BLaER1 treated with 17β-estradiol and CSF1 and Interleukin-3, amounts not matched to agents 10 nM and 100 nM (cell line): ENCODE results near the gene PPP4R4.
"Not testable (repeated sequence)": the region's sequence is repeated elsewhere in the genome, so short reads cannot be mapped to it uniquely, and the experiment has no call there.

Experiments
- H3K27ac ChIP-seq, 11 experiments: shearing (Covaris generic); formaldehyde crosslinking; 2 replicates each; pipeline ENCODE4 v1.8.1; 2022
- H3K27me3 ChIP-seq, 11 experiments: shearing (Covaris generic); formaldehyde crosslinking; 2 replicates each; pipeline ENCODE4 v1.8.1; 2022
- H3K36me3 ChIP-seq, 11 experiments: shearing (Covaris generic); formaldehyde crosslinking; 2 replicates each; pipeline ENCODE4 v1.8.1; 2022
- H3K4me1 ChIP-seq, 10 experiments: shearing (Covaris generic); formaldehyde crosslinking; 2 replicates each; pipeline ENCODE4 v1.8.1; 2022
- H3K4me2 ChIP-seq, 11 experiments: shearing (Covaris generic); formaldehyde crosslinking; 2 replicates each; pipeline ENCODE4 v1.8.1; 2022
- H3K4me3 ChIP-seq, 10 experiments: shearing (Covaris generic); formaldehyde crosslinking; 2 replicates each; pipeline ENCODE4 v1.8.1; 2022
- H3K9ac ChIP-seq, 11 experiments: shearing (Covaris generic); formaldehyde crosslinking; 2 replicates each; pipeline ENCODE4 v1.8.1; 2022
- H3K9me3 ChIP-seq, 11 experiments: shearing (Covaris generic); formaldehyde crosslinking; replicated peaks in 1 of 11; 2 replicates each; pipeline ENCODE4 v1.8.1; 2022
- H4K20me1 ChIP-seq, 11 experiments: shearing (Covaris generic); formaldehyde crosslinking; 2 replicates each; pipeline ENCODE4 v1.8.1; 2022
- Cebpa-rat ChIP-seq, 11 experiments: shearing (Covaris generic); IDR thresholded peaks; 2 replicates each; pipeline ENCODE4 v1.8.1; 2022

PPP4R4 gene

DNA sequence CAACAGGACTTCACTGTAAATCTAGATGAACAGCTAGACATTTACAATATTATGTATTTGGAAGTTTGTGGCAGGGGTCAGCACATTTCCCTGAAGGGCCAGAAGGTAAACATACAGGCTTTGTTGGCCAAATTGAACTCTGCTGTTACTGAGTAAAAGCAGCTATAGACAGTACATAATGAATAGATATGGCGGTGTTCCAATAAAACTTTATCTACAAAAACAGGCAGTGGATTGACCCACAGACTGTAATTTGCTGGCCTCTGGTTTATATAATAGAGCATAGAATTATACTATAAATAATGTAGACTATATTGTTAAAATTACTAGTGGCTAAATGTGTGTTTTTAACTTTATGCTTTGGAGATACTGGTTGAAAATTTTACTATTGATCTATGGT, 93.2 kb downstream of the PPP4R4 start:
- TF ChIP-seq Cebpa-rat (IDR thresholded peaks at IDR 0.05), result no peak
- H3K4me1 ChIP-seq, result peaks cover 0 to 15% (median 0%) of the 10 kb centered on the region in 10 experiments; a peak in 4 of 20 replicates
- H3K4me3 ChIP-seq, result no peak overlapping the region
- no peak overlapping the region for H3K9ac ChIP-seq
- peaks cover 0 to 16% (median 12%) of the 10 kb centered on the region in 11 experiments; a peak in 15 of 22 replicates for H3K9me3 ChIP-seq
- H4K20me1 ChIP-seq, result no peaks in the 10 kb centered on the region
- H3K4me2 ChIP-seq, result peak overlapping the region in 3 of 11 experiments; percentile 14 to 55 (median 27); a peak in 4 of 22 replicates
- no peaks in the 10 kb centered on the region for H3K27me3 ChIP-seq
- peak overlapping the region in 2 of 11 experiments; percentile 10 to 33; a peak in 1 of 22 replicates for H3K27ac ChIP-seq
- no peaks in the 10 kb centered on the region for H3K36me3 ChIP-seq

GRCh38 chr14:94268582-94268981, 94.5 kb downstream of the PPP4R4 start:
- not testable (repeated sequence) for H3K9me3 ChIP-seq, H3K36me3 ChIP-seq, H3K9ac ChIP-seq, H4K20me1 ChIP-seq, H3K27me3 ChIP-seq, H3K27ac ChIP-seq, H3K4me3 ChIP-seq, H3K4me2 ChIP-seq
- peaks cover 0 to 15% (median 0%) of the 10 kb centered on the region in 10 experiments; a peak in 4 of 20 replicates for H3K4me1 ChIP-seq

DNA sequence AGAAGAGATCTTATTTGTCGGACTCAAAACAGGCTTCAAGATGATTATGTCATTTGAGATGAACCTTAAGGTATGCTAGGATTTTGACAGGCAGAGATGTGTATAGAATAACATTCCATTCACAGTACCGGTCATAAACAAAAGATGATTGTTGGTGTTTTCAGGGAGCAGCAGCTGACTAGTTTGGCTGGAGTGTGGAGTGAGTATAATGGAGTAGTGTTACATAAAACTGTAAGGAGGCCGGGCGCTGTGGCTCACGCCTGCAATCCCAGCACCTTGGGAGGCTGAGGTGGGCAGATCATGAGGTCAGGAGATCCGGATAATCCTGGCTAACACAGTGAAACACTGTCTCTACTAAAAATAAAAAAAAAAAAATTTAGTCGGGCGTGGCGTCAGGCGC, 95.0 kb downstream of the PPP4R4 start:
- no peak for TF ChIP-seq Cebpa-rat (IDR thresholded peaks at IDR 0.05)
- H4K20me1 ChIP-seq, result no peaks in the 10 kb centered on the region
- H3K27me3 ChIP-seq, result no peaks in the 10 kb centered on the region
- no peak overlapping the region for H3K4me2 ChIP-seq
- peaks cover 0 to 15% (median 0%) of the 10 kb centered on the region in 10 experiments; a peak in 4 of 20 replicates for H3K4me1 ChIP-seq
- no peaks in the 10 kb centered on the region for H3K9me3 ChIP-seq
- H3K9ac ChIP-seq, result no peak overlapping the region
- H3K4me3 ChIP-seq, result no peak overlapping the region
- no peak overlapping the region for H3K27ac ChIP-seq
- no peaks in the 10 kb centered on the region for H3K36me3 ChIP-seq

GRCh38 chr14:94276898-94277561, 102.9 kb downstream of the PPP4R4 start:
- not testable (repeated sequence) for H3K9me3 ChIP-seq, H3K9ac ChIP-seq, H4K20me1 ChIP-seq, H3K27ac ChIP-seq, H3K4me1 ChIP-seq, H3K36me3 ChIP-seq, H3K27me3 ChIP-seq, H3K4me3 ChIP-seq
- H3K4me2 ChIP-seq, result 0 out of 22 replicates have a peak overlapping the region, but pooled peaks of 1 of the 11 experiments have one; percentile 13

- no peak for TF ChIP-seq Cebpa-rat (IDR thresholded peaks at IDR 0.05)
- H3K27ac ChIP-seq, result no peak overlapping the region
- H4K20me1 ChIP-seq, result no peaks in the 10 kb centered on the region
- H3K4me2 ChIP-seq, result no peak overlapping the region
- no peaks in the 10 kb centered on the region for H3K9me3 ChIP-seq
- H3K36me3 ChIP-seq, result no peaks in the 10 kb centered on the region
- H3K9ac ChIP-seq, result no peak overlapping the region
- no peak overlapping the region for H3K4me3 ChIP-seq
- H3K27me3 ChIP-seq, result no peaks in the 10 kb centered on the region
- H3K4me1 ChIP-seq, result no peaks in the 10 kb centered on the region
Observed at GRCh38 chr14:94278731-94279130, 104.6 kb downstream of the PPP4R4 start.

- peaks cover 0 to 15% (median 0%) of the 10 kb centered on the region in 10 experiments; a peak in 3 of 20 replicates for H3K4me1 ChIP-seq
- H3K36me3 ChIP-seq, result no peaks in the 10 kb centered on the region
- H4K20me1 ChIP-seq, result no peaks in the 10 kb centered on the region
- no peak overlapping the region for H3K4me3 ChIP-seq
- H3K9me3 ChIP-seq, result no peaks in the 10 kb centered on the region
- no peak overlapping the region for H3K9ac ChIP-seq
- H3K27me3 ChIP-seq, result no peaks in the 10 kb centered on the region
- TF ChIP-seq Cebpa-rat (IDR thresholded peaks at IDR 0.05), result no peak
- no peak overlapping the region for H3K27ac ChIP-seq
- H3K4me2 ChIP-seq, result no peak overlapping the region
Observed at GRCh38 chr14:94282991-94283723, 109.0 kb downstream of the PPP4R4 start.

- Histone ChIP-seq H3K27ac (no peak overlapping the region), H3K4me1 (peaks cover 0 to 15% (median 0%) of the 10 kb centered on the region in 10 experiments; a peak in 3 of 20 replicates), H3K36me3 (no peaks in the 10 kb centered on the region), H3K4me3 (no peak overlapping the region), H3K27me3 (no peaks in the 10 kb centered on the region), H4K20me1 (no peaks in the 10 kb centered on the region), H3K9me3 (no peaks in the 10 kb centered on the region), H3K9ac (no peak overlapping the region), H3K4me2 (no peak overlapping the region)
- no peak for TF ChIP-seq Cebpa-rat (IDR thresholded peaks at IDR 0.05)
Observed at GRCh38 chr14:94284221-94284620, 110.1 kb downstream of the PPP4R4 start.

DNA sequence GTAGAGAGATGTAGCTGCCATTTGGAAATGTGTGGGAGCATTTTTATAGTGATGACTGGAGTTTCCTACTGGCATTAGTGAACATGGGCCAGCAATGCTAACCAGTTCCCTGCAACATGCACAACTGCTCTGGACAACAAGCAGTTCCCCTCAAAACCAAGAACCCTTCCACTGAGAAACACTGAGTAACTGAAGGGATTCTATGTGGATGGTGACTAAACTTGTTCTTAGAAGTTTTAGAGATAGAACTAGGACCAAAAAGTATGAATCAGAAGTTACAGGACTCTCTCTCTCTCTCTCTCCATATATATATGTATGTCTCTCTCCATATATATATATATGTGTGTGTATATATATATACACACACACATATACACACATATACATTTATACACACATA, 111.0 kb downstream of the PPP4R4 start:
- Histone ChIP-seq H3K4me3 (no peak overlapping the region), H3K27ac (no peak overlapping the region), H3K27me3 (no peaks in the 10 kb centered on the region)

DNA sequence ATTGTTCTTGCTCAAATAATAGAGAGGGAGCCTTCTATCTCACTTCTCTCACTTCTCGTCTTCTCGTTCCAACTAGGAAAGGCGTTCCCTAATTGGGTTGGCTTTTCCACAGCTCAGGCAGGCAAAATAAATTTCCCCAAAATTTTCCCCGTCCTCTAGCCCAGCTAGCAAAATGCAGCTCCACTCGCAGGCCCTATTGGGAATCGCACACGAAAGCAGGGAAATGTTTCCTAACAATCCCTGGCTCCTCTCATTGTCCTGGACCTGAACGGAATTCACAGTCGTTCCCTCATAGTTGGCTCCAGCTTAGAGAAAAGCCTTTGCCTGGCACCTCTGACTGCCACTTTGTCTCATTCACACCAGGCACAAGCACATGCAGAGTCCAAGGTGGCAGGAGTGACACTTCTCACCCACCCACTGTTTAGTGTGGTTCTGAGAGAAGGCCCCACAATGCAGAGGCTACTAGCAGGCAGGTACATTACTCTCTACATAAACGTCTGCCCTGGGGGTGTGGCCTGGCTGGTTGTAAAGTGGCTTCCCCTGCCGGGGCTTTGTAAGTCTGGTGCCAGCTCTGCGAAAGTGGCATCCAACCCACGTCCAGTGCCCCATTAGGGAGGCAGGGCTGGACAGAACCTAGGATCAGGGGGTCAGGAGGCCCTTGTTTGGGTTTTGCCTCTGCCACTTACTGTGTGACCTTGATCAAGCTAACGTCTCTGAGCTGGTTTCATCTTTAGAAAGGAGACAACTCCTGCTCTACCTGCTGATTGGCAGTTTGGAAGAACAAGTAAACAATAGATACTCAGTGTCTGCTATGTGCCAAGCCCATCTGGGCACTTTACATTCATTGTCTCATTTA, 114.7 kb downstream of the PPP4R4 start:
- Histone ChIP-seq H3K27me3 (no peaks in the 10 kb centered on the region), H3K36me3 (no peaks in the 10 kb centered on the region), H3K9ac (no peak overlapping the region), H3K27ac (no peak overlapping the region), H3K4me1 (peaks cover 0 to 15% (median 0%) of the 10 kb centered on the region in 10 experiments; a peak in 3 of 20 replicates), H4K20me1 (no peaks in the 10 kb centered on the region; a peak in 1 of 22 replicates), H3K4me3 (no peak overlapping the region), H3K4me2 (no peak overlapping the region), H3K9me3 (no peaks in the 10 kb centered on the region)
- TF ChIP-seq Cebpa-rat (IDR thresholded peaks at IDR 0.05), result no peak

More for the DNA sequence above, 111.0 kb downstream of the PPP4R4 start:
- Histone ChIP-seq H4K20me1 (no peaks in the 10 kb centered on the region), H3K9me3 (no peaks in the 10 kb centered on the region), H3K36me3 (no peaks in the 10 kb centered on the region), H3K4me1 (peaks cover 0 to 15% (median 0%) of the 10 kb centered on the region in 10 experiments; a peak in 3 of 20 replicates), H3K4me2 (peak overlapping the region in 1 of 11 experiments; percentile 38; a peak in 1 of 22 replicates), H3K9ac (no peak overlapping the region)
- TF ChIP-seq Cebpa-rat (IDR thresholded peaks at IDR 0.05), result no peak
